DOHH2 (cell line): ENCODE measurements around the gene ETFDH.
"Not testable (repeated sequence)": the region's sequence is repeated elsewhere in the genome, so short reads cannot be mapped to it uniquely, and the experiment has no call there.

Experiments used
- H3F3A ChIP-seq: fragments of 200-600 bp; sonication (generic), shearing (Covaris generic); 2 replicates; pipeline ENCODE4 v1.6.0; 2016; ENCODE audit warnings: antibody characterized with exemption, mild to moderate bottlenecking; ENCODE audit not compliant: control insufficient read depth, insufficient read depth
- H3K27ac ChIP-seq: fragments of 200-600 bp; sonication (generic); 2 replicates; pipeline ENCODE4 v1.5.1; 2014; ENCODE audit warnings: low read depth, mild to moderate bottlenecking, low read length, moderate library complexity
- H3K27me3 ChIP-seq: fragments of 200-600 bp; sonication (generic); 2 replicates; pipeline ENCODE4 v1.6.1; 2014; ENCODE audit warnings: mild to moderate bottlenecking, low read length, mixed read lengths; ENCODE audit not compliant: control insufficient read depth
- H3K36me3 ChIP-seq: fragments of 200-600 bp; sonication (generic); 2 replicates; pipeline ENCODE4 v1.6.1; 2014; ENCODE audit warnings: mild to moderate bottlenecking, low read length, moderate library complexity, mixed read lengths; ENCODE audit not compliant: control insufficient read depth
- H3K4me1 ChIP-seq: fragments of 200-600 bp; sonication (generic); 2 replicates; pipeline ENCODE4 v1.6.1; 2014; ENCODE audit warnings: mild to moderate bottlenecking, low read length, mixed read lengths; ENCODE audit not compliant: control insufficient read depth
- H3K4me2 ChIP-seq: fragments of 200-600 bp; sonication (generic); 2 replicates; pipeline ENCODE4 v1.6.0; 2014; ENCODE audit warnings: mild to moderate bottlenecking, low read length, moderate library complexity
- H3K4me3 ChIP-seq: fragments of 200-600 bp; sonication (generic); 2 replicates; pipeline ENCODE4 v1.5.1; 2014; ENCODE audit warnings: mild to moderate bottlenecking, low read length, mixed read lengths
- H3K79me2 ChIP-seq: fragments of 200-600 bp; sonication (generic); 2 replicates; pipeline ENCODE4 v1.6.1; 2014; ENCODE audit warnings: mild to moderate bottlenecking, low read length, mixed read lengths; ENCODE audit not compliant: control insufficient read depth
- H3K9me2 ChIP-seq: fragments of 200-600 bp; sonication (generic); replicated peaks from 2 replicates; pipeline ENCODE4 v1.6.1; 2014; ENCODE audit warnings: mild to moderate bottlenecking, low read length, mixed read lengths; ENCODE audit not compliant: control insufficient read depth
- H3K9me3 ChIP-seq: fragments of 200-600 bp; sonication (generic); 2 replicates; pipeline ENCODE4 v1.6.1; 2014; ENCODE audit warnings: antibody characterized with exemption, low read length, mixed read lengths; ENCODE audit not compliant: control insufficient read depth, insufficient read depth
- H4K20me1 ChIP-seq: fragments of 200-600 bp; sonication (generic); 2 replicates; pipeline ENCODE4 v1.6.0; 2014; ENCODE audit warnings: low read depth, mild to moderate bottlenecking, antibody characterized with exemption, low read length, moderate library complexity; ENCODE audit not compliant: control insufficient read depth, insufficient read depth
- CTCF ChIP-seq: fragments of 200-600 bp; sonication (generic); IDR thresholded peaks from one replicate; pipeline ENCODE4 v1.5.1; 2014; ENCODE audit warnings: antibody characterized with exemption, mild to moderate bottlenecking, low read depth, low read length; ENCODE audit not compliant: poor library complexity, severe bottlenecking
- EZH2phosphoT487 ChIP-seq: fragments of 200-600 bp; sonication (generic); IDR thresholded peaks from 2 replicates; pipeline ENCODE4 v1.6.1; 2017; ENCODE audit warnings: borderline replicate concordance, mild to moderate bottlenecking, antibody characterized with exemption, low read length, moderate library complexity, mixed read lengths

Gene ETFDH

GRCh38 chr4:158738866-158739265 is 66.8 kb downstream of the ETFDH start:
- no peaks in the 10 kb centered on the region for H3K36me3 ChIP-seq
- H3F3A ChIP-seq: no peaks in the 10 kb centered on the region
- H3K79me2 ChIP-seq: no peaks in the 10 kb centered on the region
- H3K4me2 ChIP-seq: no peak overlapping the region
- H3K27ac ChIP-seq: no peak overlapping the region
- no peaks in the 10 kb centered on the region for H3K4me1 ChIP-seq
- TF ChIP-seq EZH2phosphoT487 (no peak), CTCF (no peak)
- H3K9me3 ChIP-seq: no peaks in the 10 kb centered on the region
- peaks cover 5% of the 10 kb centered on the region for H3K27me3 ChIP-seq
- no peaks in the 10 kb centered on the region for H4K20me1 ChIP-seq
- H3K9me2 ChIP-seq: no peaks in the 10 kb centered on the region
- no peak overlapping the region for H3K4me3 ChIP-seq

GRCh38 chr4:158739600-158739999 is 67.5 kb downstream of the ETFDH start:
- H3K4me3 ChIP-seq: no peak overlapping the region
- no peaks in the 10 kb centered on the region for H4K20me1 ChIP-seq
- no peaks in the 10 kb centered on the region for H3F3A ChIP-seq
- TF ChIP-seq CTCF (no peak), EZH2phosphoT487 (no peak)
- H3K27ac ChIP-seq: no peak overlapping the region
- H3K36me3 ChIP-seq: no peaks in the 10 kb centered on the region
- H3K4me2 ChIP-seq: no peak overlapping the region
- H3K9me3 ChIP-seq: no peaks in the 10 kb centered on the region
- H3K79me2 ChIP-seq: no peaks in the 10 kb centered on the region
- H3K4me1 ChIP-seq: no peaks in the 10 kb centered on the region
- H3K9me2 ChIP-seq: no peaks in the 10 kb centered on the region
- H3K27me3 ChIP-seq: peaks cover 5% of the 10 kb centered on the region

GRCh38 chr4:158741326-158742021 is 69.4 kb downstream of the ETFDH start:
- Histone ChIP-seq H3F3A (no peaks in the 10 kb centered on the region), H3K4me2 (no peak overlapping the region), H3K27me3 (peaks cover 5% of the 10 kb centered on the region), H3K36me3 (no peaks in the 10 kb centered on the region), H3K79me2 (no peaks in the 10 kb centered on the region), H3K4me3 (no peak overlapping the region), H4K20me1 (no peaks in the 10 kb centered on the region), H3K9me2 (no peaks in the 10 kb centered on the region), H3K27ac (no peak overlapping the region), H3K9me3 (no peaks in the 10 kb centered on the region), H3K4me1 (no peaks in the 10 kb centered on the region)
- TF ChIP-seq EZH2phosphoT487: no peak

- H3K27ac ChIP-seq, H3K27me3 ChIP-seq, H3F3A ChIP-seq, H3K4me1 ChIP-seq, H3K4me2 ChIP-seq, H3K79me2 ChIP-seq, H3K36me3 ChIP-seq, H3K9me2 ChIP-seq, H3K4me3 ChIP-seq, H3K9me3 ChIP-seq, H4K20me1 ChIP-seq: not testable (repeated sequence)
Measured at GRCh38 chr4:158746537-158746936, 74.4 kb downstream of the ETFDH start.
